PC-9 (cell line): ENCODE data around the gene TAL2.

ENCODE experiments used
- EZH2 ChIP-seq: fragments of 200-600 bp; sonication (generic); IDR thresholded peaks from 2 replicates; pipeline ENCODE4 v1.8.0; 2017; ENCODE audit warnings: antibody characterized with exemption, low read depth
- TF ChIP-seq, protein P1 (sequence below): fragments of 200-600 bp; sonication (generic); conservative IDR thresholded peaks from 2 replicates; pipeline ENCODE4 v1.6.1; 2017; ENCODE audit warnings: mixed run types, antibody characterized with exemption, mild to moderate bottlenecking, moderate library complexity

GRCh38 chr9:105672711-105673234, 10.5 kb downstream of the TAL2 start:
- TF ChIP-seq, protein P1, sequence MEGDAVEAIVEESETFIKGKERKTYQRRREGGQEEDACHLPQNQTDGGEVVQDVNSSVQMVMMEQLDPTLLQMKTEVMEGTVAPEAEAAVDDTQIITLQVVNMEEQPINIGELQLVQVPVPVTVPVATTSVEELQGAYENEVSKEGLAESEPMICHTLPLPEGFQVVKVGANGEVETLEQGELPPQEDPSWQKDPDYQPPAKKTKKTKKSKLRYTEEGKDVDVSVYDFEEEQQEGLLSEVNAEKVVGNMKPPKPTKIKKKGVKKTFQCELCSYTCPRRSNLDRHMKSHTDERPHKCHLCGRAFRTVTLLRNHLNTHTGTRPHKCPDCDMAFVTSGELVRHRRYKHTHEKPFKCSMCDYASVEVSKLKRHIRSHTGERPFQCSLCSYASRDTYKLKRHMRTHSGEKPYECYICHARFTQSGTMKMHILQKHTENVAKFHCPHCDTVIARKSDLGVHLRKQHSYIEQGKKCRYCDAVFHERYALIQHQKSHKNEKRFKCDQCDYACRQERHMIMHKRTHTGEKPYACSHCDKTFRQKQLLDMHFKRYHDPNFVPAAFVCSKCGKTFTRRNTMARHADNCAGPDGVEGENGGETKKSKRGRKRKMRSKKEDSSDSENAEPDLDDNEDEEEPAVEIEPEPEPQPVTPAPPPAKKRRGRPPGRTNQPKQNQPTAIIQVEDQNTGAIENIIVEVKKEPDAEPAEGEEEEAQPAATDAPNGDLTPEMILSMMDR = no peak
- TF ChIP-seq EZH2 = no peak
